GOT3 (cell line): ENCODE results near the gene SLAIN1.

Experiments
- DNase-seq: peaks from one replicate; lab custom pipeline; 2025; ENCODE audit warnings: mixed read lengths; lab: John Stamatoyannopoulos, UW

SLAIN1 gene

DNA sequence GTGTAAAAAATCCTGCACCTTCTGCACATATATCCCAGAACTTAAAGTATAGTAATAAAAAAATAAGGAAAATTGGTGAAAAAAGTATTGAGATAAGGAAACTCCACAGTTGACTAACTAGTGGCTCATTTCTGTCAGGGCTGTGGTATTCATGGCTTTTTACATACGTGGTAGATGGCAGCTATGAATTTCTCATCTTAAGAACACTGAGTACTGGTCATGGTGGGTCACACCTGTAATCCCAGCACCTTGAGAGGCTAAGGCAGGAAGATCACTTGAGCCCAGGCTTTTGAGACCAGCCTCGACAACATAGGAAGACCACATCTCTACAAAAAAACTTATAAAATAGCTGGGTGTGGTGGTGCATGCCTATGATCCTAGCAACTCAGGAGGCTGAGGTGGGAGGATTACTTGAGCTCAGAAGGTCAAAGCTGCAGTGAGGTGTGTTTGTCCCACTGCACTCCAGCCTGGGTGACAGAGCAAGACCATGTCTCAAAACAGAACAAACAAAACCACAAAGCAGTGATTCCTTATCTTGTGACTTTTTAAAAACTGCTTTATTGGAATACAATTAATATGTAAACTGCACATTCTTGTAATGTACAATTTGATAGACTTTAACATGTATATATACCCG lies 16.8 kb downstream of the SLAIN1 start:
- no peak for DNase-seq

DNA sequence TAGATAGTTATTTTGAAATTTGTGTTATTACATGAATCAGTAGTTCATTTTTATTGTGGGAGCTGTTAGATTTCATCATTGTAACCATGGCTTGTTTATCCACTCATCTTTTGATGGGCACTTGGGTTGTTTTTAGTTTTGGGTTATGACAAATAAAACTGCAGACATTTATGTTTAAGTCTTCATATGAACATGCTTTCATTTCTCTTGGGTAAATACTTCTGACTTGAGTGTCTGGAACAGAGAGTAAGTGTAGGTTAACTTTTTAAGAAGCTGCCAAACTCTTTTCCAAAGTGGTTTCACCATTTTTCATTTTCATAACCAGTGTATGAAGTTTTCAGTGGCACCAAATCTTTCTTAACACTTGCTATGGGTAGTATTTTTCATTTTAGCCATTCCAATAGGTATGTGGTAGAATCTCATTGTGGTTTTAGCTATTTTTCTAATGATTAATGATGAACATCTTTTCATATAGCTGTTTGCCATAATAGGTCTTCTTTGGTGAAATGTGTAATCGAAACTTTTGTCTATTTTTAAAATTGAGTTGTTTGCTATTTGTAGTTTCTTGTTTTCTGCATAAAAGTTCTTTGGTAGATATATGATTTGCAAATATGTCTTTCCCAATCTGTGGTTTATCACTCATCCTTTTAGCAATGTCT lies 17.9 kb downstream of the SLAIN1 start:
- no peak for DNase-seq

DNA sequence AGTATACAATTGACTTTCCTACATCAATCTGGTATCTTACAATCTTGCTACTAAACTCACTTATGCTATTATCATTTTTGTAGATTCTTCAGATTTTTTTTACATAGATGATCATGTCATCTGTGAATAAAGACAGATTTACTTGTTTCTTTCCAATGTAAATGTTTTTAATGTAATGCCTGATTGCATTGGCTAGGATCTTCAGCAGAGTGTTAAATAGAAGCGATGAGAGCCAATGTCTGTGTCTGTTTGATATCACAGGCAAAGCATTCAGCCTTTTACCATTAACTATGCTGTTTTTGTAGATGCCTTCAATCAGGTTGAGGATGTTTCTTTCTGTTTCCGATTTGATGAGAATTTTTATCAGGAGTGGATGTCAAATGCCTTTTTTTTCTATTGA lies 19.2 kb downstream of the SLAIN1 start:
- DNase-seq = no peak

DNA sequence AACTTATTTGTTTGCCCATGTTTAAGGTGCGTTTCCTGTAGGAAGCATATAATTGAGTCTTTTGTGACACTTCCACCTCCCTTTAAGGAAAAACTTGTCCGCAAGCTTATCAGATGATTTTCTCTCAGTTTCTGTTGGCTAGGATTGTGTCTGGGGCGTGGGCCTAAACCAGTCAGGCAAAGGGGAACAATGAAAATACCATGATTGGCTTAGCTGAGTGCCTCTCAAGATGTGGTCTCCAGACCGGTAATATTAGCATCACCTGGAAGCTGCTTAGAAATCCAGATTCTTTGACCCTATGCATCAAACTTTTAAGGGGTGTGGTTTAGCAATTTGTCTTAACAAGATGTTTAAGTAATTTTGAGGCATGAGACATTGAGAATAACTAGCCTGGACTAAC lies 20.0 kb downstream of the SLAIN1 start:
- no peak for DNase-seq

DNA sequence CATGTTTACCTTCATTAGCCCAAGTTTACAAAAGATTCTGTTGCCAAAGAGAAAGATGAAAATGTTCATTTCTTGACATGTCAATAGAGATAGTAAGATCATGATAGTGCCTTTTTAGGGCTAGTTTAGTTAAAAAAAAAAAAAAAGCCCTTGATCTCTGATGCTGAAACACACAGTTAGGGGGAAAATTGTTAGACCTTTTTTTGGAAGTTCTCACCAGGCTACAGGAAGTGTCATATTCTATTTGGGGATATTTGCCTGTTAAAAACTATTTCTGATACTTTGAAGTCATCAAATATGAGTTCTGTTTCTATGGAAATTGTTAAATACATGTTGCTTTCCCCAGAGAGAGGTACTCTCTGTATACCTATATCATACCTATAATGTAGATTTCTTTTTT lies 21.6 kb downstream of the SLAIN1 start:
- no peak for DNase-seq

DNA sequence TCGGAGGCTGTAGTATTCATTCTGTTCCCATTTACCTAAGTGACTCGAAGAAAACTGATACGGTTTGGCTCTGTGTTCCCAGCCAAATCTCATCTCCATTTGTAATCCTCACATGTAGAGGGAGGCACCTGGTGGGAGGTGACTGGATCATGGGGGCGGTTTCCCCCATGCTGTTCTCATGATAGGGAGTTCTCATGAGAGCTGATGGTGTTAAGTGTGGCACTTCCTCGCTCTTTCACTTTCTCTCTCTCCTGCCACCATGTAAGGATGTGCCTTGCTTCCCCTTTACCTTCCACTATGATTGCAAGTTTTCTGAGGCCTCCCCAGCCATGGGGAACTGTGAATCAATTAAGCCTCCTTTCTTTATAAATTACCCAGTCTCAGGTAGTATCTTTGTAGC lies 23.5 kb downstream of the SLAIN1 start:
- DNase-seq = no peak

DNA sequence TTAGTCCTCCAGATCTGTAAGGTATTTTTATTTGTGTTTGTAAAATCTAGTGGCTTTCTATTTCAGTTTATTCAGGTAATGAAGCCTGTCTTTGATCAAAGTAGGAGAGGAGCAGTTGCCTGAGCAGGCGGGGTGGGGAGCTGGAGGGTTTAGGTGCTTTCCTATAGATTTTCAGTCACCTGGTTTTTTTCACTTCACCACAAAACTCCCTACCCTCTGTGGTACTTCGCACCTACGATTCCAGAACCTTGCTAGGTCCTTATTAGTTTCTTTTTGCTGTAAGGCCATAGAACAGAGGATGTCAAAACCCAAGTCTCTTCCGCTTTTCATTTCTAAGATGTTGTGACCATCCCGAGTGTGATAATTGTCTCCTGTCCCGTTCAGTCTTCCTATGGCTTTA lies 26.6 kb downstream of the SLAIN1 start:
- DNase-seq = no peak

DNA sequence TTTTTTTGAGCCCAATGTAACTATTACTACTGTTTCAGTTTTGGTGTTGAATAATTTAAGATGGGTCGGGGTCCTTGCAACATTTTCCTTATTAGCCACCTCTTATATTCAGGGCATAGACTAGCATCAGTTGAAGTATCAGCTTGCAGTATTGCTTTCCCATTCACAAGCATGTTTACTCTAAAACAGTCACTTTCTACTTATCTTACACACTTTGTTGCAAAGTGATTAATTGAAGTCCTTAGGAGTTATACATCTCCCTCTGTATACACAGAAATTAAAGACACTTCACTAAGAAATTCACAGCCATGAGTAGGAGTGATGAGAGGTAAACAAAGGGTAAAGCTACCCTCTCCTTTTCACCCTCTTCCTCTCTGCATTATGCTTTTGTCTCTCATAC lies 27.6 kb downstream of the SLAIN1 start:
- no peak for DNase-seq

DNA sequence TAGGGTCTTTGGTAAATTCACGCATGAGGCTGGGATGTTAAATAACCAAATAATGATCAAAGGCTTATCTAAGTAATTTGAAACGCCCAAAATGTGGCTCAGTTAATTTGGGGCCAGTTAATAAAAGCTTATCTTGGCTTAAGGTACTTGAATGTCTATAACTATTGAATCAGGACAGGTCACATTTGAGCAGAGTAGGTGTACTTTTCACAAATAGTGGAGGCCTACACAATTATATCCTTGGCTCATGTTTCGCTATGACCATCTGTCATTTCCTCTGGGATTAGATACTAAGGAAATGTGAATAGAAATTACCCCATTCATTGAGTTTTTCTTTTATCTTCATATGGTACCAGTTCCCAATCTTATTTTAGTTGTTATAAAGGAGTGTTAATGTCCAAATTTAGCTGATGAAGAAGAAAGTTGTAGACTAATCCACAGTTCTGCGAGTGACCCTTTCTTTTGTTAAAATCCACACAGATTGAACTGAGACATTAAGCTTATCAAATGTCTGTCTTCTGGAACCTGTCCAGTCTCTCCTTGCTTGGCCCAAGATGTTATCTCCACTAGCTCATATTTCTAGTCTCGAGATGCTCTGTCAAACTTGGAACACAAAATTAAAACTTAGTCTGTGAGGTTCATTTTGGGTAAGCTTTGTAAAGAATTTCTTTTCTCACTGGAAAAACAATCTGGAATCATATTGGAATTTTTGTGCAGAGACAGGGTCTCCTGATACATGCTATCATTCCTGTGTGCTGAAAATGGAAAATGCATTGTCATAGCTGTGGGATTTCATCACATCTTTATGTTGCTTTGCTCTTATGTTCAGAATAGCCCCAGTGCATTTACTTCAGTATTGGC lies 31.0 kb downstream of the SLAIN1 start:
- DNase-seq = no peak

DNA sequence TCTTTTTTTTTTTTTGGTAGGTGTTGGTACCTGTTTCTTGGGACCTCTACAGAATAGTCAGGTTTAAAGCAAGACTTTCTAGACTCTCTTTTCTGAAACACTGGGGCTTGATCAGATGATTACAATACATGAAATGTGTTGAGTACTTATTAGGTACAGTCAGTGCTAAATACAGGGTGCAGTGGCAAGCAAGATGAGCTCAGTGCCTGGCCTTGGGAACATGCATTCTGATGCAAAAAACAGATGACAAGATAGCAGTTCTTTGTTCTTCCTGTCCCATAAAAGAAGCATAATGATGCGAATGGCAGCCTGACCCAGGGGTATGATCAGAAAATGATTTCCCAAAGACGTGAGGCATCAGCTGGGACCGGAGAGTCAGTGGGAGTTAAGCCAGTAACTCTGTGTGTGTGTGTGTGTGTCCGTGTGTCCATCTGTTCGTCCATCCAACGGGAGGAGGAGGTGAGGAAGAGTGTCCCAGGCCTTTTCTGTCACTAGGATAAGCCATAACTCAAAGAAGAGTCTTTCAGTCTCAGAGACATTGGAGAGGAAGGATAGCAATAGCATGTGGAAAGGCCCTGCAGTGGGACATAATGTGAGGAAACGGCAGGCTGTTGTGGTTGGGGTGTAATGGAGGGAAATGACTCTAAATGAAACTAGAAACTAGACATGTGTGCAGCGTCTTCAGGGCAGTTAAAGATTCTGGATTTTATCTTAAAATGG lies 32.2 kb downstream of the SLAIN1 start:
- no peak for DNase-seq

DNA sequence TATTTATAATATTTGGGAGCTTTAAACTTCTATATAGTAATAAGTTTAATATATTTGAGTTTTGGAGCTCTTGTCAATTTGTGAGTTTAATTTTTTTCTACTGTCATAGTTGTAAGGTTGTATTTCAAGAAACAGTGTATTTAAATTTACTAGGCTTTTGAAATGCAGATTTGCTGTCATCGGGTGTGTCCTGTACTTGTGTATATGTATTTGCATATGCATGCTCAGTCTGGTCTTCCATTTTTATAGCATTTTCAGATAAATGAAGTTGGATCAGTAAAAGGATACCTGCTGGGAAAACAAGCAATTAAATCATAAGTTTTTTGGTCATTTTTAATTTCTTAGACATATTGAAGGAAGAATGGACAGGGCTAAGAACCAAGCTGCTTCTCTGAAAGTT lies 33.1 kb downstream of the SLAIN1 start:
- no peak for DNase-seq

DNA sequence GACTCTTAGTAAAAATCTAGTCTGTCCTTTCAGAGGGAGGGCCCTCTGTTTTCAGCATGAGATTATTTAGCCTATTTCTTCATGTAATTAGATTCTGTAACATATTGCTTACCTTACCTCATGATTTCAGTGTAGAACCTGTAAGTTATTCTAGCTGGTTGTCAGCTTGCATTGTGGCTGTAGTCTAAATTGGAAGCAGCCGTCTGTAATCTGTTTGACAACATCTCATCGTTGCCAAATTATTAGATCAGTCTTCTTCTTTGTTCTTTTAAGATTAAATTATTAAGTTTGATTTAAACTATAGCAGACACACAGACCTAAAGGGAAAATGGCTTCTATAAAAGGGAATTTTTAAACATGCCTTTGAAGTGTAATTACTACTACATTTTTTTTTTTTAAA lies 34.8 kb downstream of the SLAIN1 start:
- DNase-seq = no peak

DNA sequence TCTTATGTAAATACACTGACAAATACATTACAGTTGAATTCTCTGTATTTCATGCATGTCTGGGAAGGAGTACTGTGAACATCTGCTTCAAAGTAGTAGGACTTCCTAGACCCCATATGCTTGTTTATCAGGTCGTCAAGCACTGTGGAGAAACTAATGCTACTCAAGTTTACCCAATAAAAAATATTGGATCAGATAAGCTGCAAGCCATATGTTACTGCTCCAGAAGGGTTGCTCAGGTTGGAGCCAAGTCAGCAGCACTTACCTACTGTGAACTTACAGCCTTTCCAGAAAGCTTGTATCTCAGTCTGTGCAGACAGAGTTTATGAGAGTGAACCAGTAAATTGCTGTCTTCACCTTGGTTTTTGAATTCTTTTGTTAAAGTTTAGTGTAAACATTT lies 36.2 kb downstream of the SLAIN1 start:
- DNase-seq = no peak

DNA sequence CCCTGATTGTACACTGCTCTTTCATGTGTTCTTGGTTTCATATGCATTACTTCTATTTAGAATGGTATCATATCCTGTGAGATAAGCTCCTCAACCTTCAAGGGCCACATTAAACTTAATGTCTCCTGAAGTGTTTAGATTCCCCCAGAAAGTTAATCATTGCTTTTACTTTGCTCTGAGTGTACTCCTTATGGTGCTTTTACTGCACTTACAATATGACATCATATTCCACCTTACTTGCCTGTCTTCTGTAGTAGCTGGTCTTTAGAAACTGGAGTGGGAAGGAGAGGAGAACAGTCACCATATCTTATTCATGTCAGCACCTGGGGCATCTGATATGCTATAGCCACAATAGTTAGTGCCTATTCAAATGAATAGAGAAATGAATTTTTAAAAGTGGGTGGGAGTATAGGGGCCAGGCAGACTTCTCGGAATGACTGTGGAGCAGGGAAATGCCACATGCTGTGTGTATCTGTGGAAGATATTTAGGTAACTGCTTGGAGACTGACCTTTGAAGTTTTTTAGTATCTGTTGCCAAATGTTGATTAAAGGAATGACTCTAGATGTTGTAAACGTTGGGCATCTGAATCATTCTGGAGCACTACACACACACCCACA lies 40.2 kb downstream of the SLAIN1 start:
- DNase-seq = no peak

DNA sequence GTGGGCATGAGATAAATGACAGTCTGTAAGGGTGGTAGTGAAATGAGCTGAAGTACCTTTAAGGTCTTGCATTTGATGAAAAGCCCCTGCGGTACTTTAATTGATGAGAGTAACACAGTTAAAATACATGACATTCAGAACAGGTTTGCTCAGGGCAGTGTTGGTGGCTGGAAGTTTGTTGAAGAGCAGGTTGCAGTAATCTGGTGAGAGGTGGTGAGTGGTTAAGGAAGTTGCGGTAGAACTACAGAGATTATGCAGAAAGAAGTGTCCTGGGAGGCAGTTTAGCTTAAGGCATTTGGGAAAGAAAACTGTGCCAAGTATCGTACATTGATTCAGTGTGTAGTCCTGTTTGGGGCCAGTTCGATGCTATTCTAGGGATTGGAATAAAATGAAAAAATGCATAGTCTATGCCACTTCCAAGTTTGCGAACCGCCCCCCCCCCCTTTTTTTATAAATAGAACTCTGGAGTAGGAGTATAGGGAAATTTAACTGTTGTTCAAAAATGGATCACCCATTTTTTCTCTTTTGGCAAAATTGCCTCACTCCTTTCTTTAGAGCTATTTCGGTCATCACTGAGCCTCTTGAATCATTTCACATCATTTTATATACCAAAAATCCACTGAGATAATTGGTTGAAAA lies 42.7 kb downstream of the SLAIN1 start:
- no peak for DNase-seq

DNA sequence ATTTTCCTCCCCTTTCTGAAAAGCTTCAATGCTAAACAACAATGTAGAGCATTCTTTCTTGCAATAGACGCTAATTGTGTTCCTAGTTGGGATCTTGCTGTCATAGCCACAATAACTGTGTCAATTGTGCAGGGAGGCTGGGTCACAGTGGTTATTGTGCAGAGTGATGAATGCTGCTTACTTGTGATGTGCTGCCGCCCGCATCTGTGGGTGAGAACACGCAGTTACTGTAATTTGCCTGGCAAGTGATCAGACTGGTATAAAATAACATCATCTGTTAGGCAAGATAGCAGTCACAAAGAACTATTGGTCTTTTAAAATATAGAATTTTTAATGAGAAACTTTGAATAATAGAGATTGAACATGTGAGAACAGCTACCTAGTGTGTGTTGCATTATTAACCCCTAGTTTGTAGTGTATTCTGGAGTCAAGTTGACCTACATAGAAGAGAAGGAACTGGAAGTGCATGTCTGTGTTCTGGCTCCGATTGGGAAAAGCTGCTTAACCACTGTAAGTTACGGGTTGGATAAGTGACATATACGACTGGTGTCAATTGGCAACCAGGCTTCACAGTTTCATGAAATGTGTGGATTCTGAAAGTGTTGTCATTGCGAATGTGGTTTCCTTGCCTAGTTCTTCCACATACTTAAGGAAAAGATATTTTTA lies 43.6 kb downstream of the SLAIN1 start:
- no peak for DNase-seq

DNA sequence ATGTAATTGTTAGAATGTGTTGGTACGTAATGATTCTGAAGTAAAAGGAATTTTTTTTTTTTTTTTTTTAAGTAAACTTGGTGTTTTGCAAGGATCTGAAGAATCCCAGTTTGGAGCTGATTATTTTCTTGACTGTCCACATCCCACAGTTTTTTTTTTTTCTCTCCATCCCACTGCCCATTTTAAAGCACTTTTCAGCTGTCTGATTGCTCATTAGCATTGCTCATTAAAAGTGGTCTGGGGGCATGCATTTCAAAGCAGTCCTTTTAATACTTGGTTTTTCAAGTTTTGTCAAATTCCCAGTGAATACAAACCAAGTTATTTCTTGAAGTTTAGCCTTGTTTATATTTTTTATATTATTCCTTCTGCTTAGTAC lies 44.1 kb downstream of the SLAIN1 start:
- no peak for DNase-seq

DNA sequence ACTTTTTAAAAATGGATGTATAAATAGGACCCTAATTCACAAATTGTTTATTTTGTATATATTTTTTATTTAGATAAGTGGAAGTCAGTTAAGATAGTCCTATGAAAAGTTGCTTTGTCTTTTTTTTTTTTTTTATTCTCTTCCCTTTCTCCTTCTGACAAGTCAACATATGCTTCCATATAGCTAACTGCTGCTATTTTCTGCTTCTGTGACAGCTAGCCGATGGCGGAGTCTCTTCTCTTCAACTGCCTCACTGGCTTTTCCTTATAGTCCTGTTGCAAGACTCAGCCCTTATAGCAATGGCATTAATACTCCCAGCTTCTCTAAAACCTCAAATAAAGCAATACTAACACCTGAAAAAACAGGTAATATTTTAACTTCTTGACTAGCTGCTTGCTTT lies 45.3 kb downstream of the SLAIN1 start:
- no peak for DNase-seq

DNA sequence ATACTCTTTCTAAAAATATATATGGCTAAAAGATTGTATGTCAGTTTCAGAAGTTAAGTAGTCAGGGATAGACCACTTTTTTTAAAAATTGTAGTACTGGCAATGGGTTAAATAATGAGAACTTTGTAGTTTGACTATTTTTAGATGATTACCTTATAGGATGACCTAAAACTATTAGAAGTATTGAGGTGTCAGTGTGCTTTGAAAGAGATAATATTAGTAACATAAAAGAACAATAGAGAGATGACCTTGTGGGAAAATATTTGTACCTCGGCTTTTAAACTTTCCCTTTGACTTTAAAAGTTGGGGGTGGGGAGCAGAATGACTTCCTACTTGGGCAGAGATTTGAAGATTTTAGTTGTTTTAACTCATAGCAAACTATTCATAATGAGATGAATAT lies 48.3 kb downstream of the SLAIN1 start:
- DNase-seq = no peak

DNA sequence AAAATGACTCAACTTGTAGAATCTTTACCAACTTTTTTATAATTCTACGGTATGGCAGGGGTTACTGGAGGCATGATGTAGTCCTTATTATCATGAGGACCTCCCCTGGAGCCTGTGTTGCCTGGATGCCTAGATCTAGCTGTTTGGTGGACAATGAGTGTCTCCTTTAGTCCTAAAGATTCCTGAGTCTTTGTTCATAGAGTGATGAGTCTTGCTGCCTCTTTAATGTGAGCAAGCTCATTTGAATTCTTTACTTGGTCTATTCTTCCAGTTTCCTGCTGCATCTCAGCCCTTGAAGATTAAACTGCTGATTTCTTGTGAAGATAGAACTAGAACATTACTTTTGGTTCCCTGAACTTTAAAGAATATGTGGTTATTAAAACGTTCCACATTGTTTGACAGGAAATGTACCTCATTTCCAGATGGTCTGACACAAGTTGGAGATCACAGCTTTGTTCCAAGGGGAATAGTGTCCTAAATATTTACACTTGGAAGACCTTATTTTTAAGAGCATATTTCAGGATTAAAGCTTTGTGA lies 51.9 kb downstream of the SLAIN1 start:
- no peak for DNase-seq
